Measurements from ENCODE around the gene FHOD1. TPM values are rescaled to one million over a fixed set of nuclear protein-coding genes. Genes with fewer than 3 reads are reported as not detected.

FHOD1 gene
- total RNA-seq, 1 donor from 2014 or later = 32.9 TPM

GRCh38 chr16:67216612-67217490 lies 30.4 kb downstream of the FHOD1 start:
- no peak overlapping the region for H3K4me3 Mint-ChIP-seq (ENCODE audit: unreplicated experiment)

GRCh38 chr16:67215706-67216105 lies 31.6 kb downstream of the FHOD1 start:
- no peaks in the 10 kb centered on the region for H3K4me1 Mint-ChIP-seq (ENCODE audit: low read depth)
- no peak for TF ChIP-seq CTCF (IDR thresholded peaks at IDR 0.05)
- no peak overlapping the region for H3K4me3 Mint-ChIP-seq (ENCODE audit: unreplicated experiment)
- no peaks in the 10 kb centered on the region for H3K27me3 Mint-ChIP-seq (ENCODE audit: low read depth)
- DNase-seq (ENCODE audit: low spot score) = no peak
- no peaks in the 10 kb centered on the region for H3K9me3 Mint-ChIP-seq (ENCODE audit: low read depth)
- peaks cover 8% of the 10 kb centered on the region for H3K36me3 Mint-ChIP-seq (ENCODE audit: low read depth)
- no peak overlapping the region for H3K27ac Mint-ChIP-seq (ENCODE audit: unreplicated experiment)

More at GRCh38 chr16:67216612-67217490, 30.4 kb downstream of the FHOD1 start:
- H3K4me1 Mint-ChIP-seq (ENCODE audit: low read depth) = no peaks in the 10 kb centered on the region
- DNase-seq (ENCODE audit: low spot score) = no peak
- no peak overlapping the region for H3K27ac Mint-ChIP-seq (ENCODE audit: unreplicated experiment)
- H3K9me3 Mint-ChIP-seq (ENCODE audit: low read depth) = no peaks in the 10 kb centered on the region
- no peak for TF ChIP-seq CTCF (IDR thresholded peaks at IDR 0.05)
- no peaks in the 10 kb centered on the region for H3K27me3 Mint-ChIP-seq (ENCODE audit: low read depth)
- peaks cover 8% of the 10 kb centered on the region for H3K36me3 Mint-ChIP-seq (ENCODE audit: low read depth)

- Mint-ChIP-seq H3K9me3 (ENCODE audit: low read depth) (no peaks in the 10 kb centered on the region), H3K27ac (ENCODE audit: unreplicated experiment) (no peak overlapping the region), H3K4me1 (ENCODE audit: low read depth) (no peaks in the 10 kb centered on the region), H3K36me3 (ENCODE audit: low read depth) (peaks cover 8% of the 10 kb centered on the region), H3K4me3 (ENCODE audit: unreplicated experiment) (no peak overlapping the region), H3K27me3 (ENCODE audit: low read depth) (no peaks in the 10 kb centered on the region)
- no peak for DNase-seq (ENCODE audit: low spot score)
- TF ChIP-seq CTCF (IDR thresholded peaks at IDR 0.05) = no peak
Measured at GRCh38 chr16:67213197-67214019, 33.9 kb downstream of the FHOD1 start.

- Mint-ChIP-seq H3K4me1 (ENCODE audit: low read depth) (peaks cover 3% of the 10 kb centered on the region), H3K27me3 (ENCODE audit: low read depth) (no peaks in the 10 kb centered on the region), H3K36me3 (ENCODE audit: low read depth) (peaks cover 8% of the 10 kb centered on the region), H3K4me3 (ENCODE audit: unreplicated experiment) (no peak overlapping the region), H3K9me3 (ENCODE audit: low read depth) (no peaks in the 10 kb centered on the region), H3K27ac (ENCODE audit: unreplicated experiment) (no peak overlapping the region)
- DNase-seq (ENCODE audit: low spot score) = no peak
- no peak for TF ChIP-seq CTCF (IDR thresholded peaks at IDR 0.05)
Measured at GRCh38 chr16:67212766-67213165, 34.5 kb downstream of the FHOD1 start.

- no peak overlapping the region for H3K27ac Mint-ChIP-seq (ENCODE audit: unreplicated experiment)
- no peaks in the 10 kb centered on the region for H3K9me3 Mint-ChIP-seq (ENCODE audit: low read depth)
- TF ChIP-seq CTCF (IDR thresholded peaks at IDR 0.05) = no peak
- no peak overlapping the region for H3K4me3 Mint-ChIP-seq (ENCODE audit: unreplicated experiment)
- H3K27me3 Mint-ChIP-seq (ENCODE audit: low read depth) = no peaks in the 10 kb centered on the region
- no peak for DNase-seq (ENCODE audit: low spot score)
- H3K36me3 Mint-ChIP-seq (ENCODE audit: low read depth) = peaks cover 3% of the 10 kb centered on the region
- peaks cover 13% of the 10 kb centered on the region for H3K4me1 Mint-ChIP-seq (ENCODE audit: low read depth)
Measured at GRCh38 chr16:67211674-67212073, 35.6 kb downstream of the FHOD1 start.

Data from chondrocyte (in vitro differentiated cells).